Osteoblast (primary cell): ENCODE results near the gene TSPYL1. TPM values are rescaled to one million over a fixed set of nuclear protein-coding genes. Genes with fewer than 3 reads are reported as not detected.

ENCODE experiments used
- DNase-seq: peaks from one replicate; pipeline ENCODE4 v3.0.0; 2011; ENCODE audit warnings: low spot score, mixed read lengths; ENCODE audit not compliant: insufficient read length; ENCODE audit errors: missing footprints
- H2AFZ ChIP-seq: 2 replicates; pipeline ENCODE4 v1.6.0; 2011; ENCODE audit warnings: mild to moderate bottlenecking, low read length
- H3K27ac ChIP-seq: 2 replicates; pipeline ENCODE4 v1.5.1; 2011; ENCODE audit warnings: mild to moderate bottlenecking, low read depth, low read length, moderate library complexity
- H3K27me3 ChIP-seq: 2 replicates; pipeline ENCODE4 v1.6.0; 2012; ENCODE audit warnings: mild to moderate bottlenecking, control low read depth, inconsistent platforms, low read length, moderate library complexity; ENCODE audit not compliant: insufficient read depth
- H3K36me3 ChIP-seq: 2 replicates; pipeline ENCODE4 v1.5.1; 2011; ENCODE audit warnings: mild to moderate bottlenecking, low read length, control low read depth, moderate library complexity; ENCODE audit not compliant: insufficient read depth
- H3K4me1 ChIP-seq: 2 replicates; pipeline ENCODE4 v1.5.1; 2011; ENCODE audit warnings: mild to moderate bottlenecking, low read length, control low read depth, moderate library complexity; ENCODE audit not compliant: insufficient read depth
- H3K4me2 ChIP-seq: 2 replicates; pipeline ENCODE4 v1.6.0; 2011; ENCODE audit warnings: mild to moderate bottlenecking, low read length; ENCODE audit not compliant: insufficient read depth
- H3K4me3 ChIP-seq: fragments of 200-600 bp; sonication (generic); 3 replicates; pipeline ENCODE4 v1.5.1; 2012; ENCODE audit warnings: mild to moderate bottlenecking, low read length, inconsistent platforms; ENCODE audit not compliant: insufficient read depth
- H3K79me2 ChIP-seq: 2 replicates; pipeline ENCODE4 v1.6.0; 2012; ENCODE audit warnings: mild to moderate bottlenecking, low read length, control low read depth, inconsistent platforms; ENCODE audit not compliant: insufficient read depth
- H3K9me3 ChIP-seq: 2 replicates; pipeline ENCODE4 v1.5.1; 2011; ENCODE audit warnings: low read depth, low read length, control low read depth
- H4K20me1 ChIP-seq: 2 replicates; pipeline ENCODE4 v1.6.0; 2012; ENCODE audit warnings: mild to moderate bottlenecking, low read length, control low read depth; ENCODE audit not compliant: insufficient read depth
- total RNA-seq: library from RNA; depleted of rRNA; stranded (reverse); fragments of >200 nt; gene quantifications from 2 replicates; pipeline ENCODE4 v1.2.3, GENCODE V29; 2012
- TF ChIP-seq, protein P1 (sequence below): IDR thresholded peaks from 2 replicates; pipeline ENCODE4 v1.5.1; 2011; ENCODE audit warnings: mild to moderate bottlenecking, low read depth, low read length, moderate library complexity; ENCODE audit errors: extremely low read depth

Gene TSPYL1
- total RNA-seq, 1 donor = 89.4 TPM

DNA sequence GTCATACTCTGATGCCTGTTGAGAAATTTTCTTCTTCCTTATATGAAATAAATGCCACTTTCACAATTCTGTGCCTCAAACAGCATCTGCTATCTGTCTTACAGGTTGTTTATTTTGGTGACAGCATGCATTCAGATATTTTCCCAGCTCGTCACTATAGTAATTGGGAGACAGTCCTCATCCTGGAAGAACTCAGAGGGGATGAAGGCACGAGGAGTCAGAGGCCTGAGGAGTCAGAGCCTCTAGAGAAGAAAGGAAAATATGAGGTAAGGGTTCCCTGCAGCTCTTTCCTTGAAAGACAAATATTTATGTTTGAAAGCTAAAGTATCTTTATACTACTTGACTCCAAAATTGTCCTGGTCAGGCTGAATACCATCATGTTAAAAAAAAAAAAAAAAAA is 41.6 kb downstream of the TSPYL1 start:
- no peaks in the 10 kb centered on the region for H3K9me3 ChIP-seq
- TF ChIP-seq, protein P1, sequence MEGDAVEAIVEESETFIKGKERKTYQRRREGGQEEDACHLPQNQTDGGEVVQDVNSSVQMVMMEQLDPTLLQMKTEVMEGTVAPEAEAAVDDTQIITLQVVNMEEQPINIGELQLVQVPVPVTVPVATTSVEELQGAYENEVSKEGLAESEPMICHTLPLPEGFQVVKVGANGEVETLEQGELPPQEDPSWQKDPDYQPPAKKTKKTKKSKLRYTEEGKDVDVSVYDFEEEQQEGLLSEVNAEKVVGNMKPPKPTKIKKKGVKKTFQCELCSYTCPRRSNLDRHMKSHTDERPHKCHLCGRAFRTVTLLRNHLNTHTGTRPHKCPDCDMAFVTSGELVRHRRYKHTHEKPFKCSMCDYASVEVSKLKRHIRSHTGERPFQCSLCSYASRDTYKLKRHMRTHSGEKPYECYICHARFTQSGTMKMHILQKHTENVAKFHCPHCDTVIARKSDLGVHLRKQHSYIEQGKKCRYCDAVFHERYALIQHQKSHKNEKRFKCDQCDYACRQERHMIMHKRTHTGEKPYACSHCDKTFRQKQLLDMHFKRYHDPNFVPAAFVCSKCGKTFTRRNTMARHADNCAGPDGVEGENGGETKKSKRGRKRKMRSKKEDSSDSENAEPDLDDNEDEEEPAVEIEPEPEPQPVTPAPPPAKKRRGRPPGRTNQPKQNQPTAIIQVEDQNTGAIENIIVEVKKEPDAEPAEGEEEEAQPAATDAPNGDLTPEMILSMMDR = no peak
- H3K36me3 ChIP-seq = no peaks in the 10 kb centered on the region
- DNase-seq = no peak
- H3K27me3 ChIP-seq = no peaks in the 10 kb centered on the region
- peak overlapping the region; percentile 39 for H3K27ac ChIP-seq
- H4K20me1 ChIP-seq = no peaks in the 10 kb centered on the region
- H3K4me2 ChIP-seq = no peak overlapping the region
- H3K4me1 ChIP-seq = peaks cover 5% of the 10 kb centered on the region
- no peaks in the 10 kb centered on the region for H3K79me2 ChIP-seq
- H2AFZ ChIP-seq = no peak overlapping the region
- no peak overlapping the region for H3K4me3 ChIP-seq

DNA sequence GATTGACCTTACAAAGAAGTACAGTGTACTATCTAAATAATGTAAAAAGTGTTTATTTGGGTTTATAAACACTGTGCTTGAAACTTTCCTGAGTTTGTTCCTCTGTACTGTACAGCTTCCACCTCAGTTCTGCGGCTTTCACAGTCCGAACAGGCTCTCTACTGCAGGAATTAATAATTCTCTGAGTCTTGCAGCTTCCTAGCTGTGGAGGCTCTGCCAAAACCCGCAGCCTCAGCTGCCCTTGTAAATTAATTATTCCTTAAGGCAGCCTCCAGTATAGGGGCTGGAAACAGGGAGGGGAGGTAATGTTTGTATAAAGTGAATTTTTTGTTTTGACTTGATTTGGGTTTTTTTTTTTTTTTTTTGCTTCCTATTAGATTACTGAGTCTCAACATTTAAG is 45.0 kb downstream of the TSPYL1 start:
- Histone ChIP-seq H3K27ac (no peak overlapping the region), H3K9me3 (no peaks in the 10 kb centered on the region), H3K4me3 (no peak overlapping the region), H3K79me2 (no peaks in the 10 kb centered on the region), H3K36me3 (no peaks in the 10 kb centered on the region), H3K4me1 (peaks cover 5% of the 10 kb centered on the region), H2AFZ (no peak overlapping the region), H4K20me1 (no peaks in the 10 kb centered on the region), H3K4me2 (no peak overlapping the region), H3K27me3 (no peaks in the 10 kb centered on the region)
- TF ChIP-seq, protein P1 = no peak
- no peak for DNase-seq

DNA sequence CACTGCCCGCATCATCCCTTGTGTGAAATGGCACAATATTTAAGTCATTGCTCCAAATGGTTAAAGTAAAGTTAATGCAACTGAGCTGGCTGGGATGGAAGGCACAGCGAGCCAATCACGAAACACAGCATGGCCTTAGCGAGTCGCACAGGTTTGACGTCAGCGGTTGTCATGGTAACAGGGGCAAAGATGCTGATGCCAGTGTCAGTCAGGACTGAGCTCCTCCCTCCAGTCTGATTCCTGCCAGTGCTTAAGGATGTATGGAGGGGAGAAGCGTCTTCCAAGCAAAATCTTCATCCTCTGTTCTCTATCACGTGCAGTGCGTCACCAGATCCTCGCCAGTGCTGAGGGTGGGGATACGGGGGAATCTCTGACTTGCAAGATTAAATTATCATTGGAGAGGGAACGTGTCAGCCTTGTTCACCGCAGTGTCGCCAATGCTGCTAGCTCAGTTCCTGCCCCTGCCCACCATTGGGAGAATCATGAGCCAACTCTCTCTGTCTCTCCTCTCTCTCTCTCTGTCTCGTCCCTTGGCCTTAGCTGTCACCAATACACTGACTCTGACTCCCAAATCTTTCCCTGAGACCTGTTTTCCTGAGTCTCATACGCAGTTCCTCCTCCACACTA is 50.3 kb downstream of the TSPYL1 start:
- H4K20me1 ChIP-seq = no peaks in the 10 kb centered on the region
- H3K27me3 ChIP-seq = no peaks in the 10 kb centered on the region
- H3K27ac ChIP-seq = no peak overlapping the region
- H3K79me2 ChIP-seq = no peaks in the 10 kb centered on the region
- H3K4me2 ChIP-seq = peak overlapping the region; percentile 37
- peak; percentile 71 for DNase-seq
- H3K36me3 ChIP-seq = no peaks in the 10 kb centered on the region
- H3K4me3 ChIP-seq = no peak overlapping the region
- H3K9me3 ChIP-seq = no peaks in the 10 kb centered on the region
- H3K4me1 ChIP-seq = no peaks in the 10 kb centered on the region
- TF ChIP-seq, protein P1 = no peak
- H2AFZ ChIP-seq = peak overlapping the region; percentile 30

Other genes with a start within 250 kb of the TSPYL1 start
- 1.1 and 1.2 TPM in 2 replicates for gene FRK, start 219.0 kb downstream of the TSPYL1 start, total RNA-seq
- gene NT5DC1, start 179.1 kb downstream of the TSPYL1 start, total RNA-seq = 7.2 and 13.6 TPM in 2 replicates
- 36.2 and 83.7 TPM in 2 replicates for gene COL10A1, start 153.8 kb downstream of the TSPYL1 start, total RNA-seq
- 23.9 and 24.6 TPM in 2 replicates for gene TSPYL4, start 25.9 kb downstream of the TSPYL1 start, total RNA-seq
- 193 and 229 TPM in 2 replicates for gene DSE, start 91.0 kb upstream of the TSPYL1 start, total RNA-seq
- gene CALHM6, start 181.4 kb upstream of the TSPYL1 start, total RNA-seq = 0.72 and 0.88 TPM in 2 replicates
- 14.8 and 16.2 TPM in 2 replicates for gene CALHM5, start 231.7 kb upstream of the TSPYL1 start, total RNA-seq